ENCODE data around the gene BBS9. TPM values are rescaled to one million over a fixed set of nuclear protein-coding genes. Genes with fewer than 3 reads are reported as not detected.

Gene BBS9
- total RNA-seq, 1 donor from 2014 or later: 15.2 TPM

DNA sequence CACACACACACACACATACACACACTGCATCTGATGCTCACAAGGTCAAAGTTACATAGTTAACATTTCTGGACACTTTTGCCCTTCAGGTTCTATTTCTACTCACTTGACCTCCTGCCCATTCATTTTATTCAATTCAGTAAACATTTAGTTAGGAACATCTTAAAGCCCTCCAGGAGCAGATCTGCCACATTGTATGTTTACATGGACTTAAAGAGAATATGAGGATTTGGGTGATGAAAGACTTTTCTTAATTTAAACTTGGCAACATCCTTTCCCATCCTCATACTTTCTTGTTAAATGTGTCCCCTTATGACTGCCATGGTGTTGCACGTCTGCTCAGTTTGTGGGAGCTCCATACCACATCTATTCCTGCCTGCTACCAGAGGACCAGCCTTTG is 453.2 kb downstream of the BBS9 start:
- DNase-seq (ENCODE audit: extremely low read depth, low read depth, low spot score): no peak

DNA sequence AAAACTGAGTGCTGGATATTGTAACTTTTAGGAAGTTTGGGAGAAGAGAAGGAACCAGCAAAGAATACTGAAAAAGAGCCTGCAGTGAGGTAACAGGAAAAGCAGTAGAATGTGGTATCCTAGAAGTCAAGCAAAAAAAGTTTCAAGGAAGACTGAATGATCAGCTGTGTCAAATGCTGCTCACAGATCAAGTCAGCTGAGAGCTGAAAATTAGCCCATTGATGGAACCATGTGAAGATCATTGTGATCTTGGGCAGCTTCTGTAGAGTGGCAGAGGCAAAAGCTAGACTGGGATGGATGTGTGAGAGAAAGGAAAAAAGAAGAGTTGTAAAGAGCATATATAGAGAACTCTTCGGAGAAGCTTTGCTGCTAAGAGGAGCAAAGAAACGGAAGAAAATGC is 460.5 kb downstream of the BBS9 start:
- no peak for DNase-seq (ENCODE audit: extremely low read depth, low read depth, low spot score)

DNA sequence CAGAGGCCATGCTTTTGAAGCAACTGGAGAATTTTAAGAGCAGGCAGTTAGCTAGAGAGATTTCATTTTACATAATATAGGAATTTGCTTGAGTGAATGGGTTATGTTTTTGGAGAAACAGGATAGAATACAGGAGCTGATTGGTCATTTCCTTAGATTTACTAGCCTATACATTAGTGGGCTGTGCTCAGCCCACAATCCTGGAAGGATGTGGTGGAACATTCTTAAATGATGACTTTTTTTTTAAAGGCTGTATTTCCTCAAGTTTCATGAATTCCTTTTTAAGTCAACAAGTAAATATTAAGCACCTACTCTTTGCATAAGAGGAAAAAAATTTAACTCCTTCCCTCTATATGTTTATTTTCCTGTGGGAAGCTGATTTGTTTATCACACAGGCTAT is 461.6 kb downstream of the BBS9 start:
- DNase-seq (ENCODE audit: extremely low read depth, low read depth, low spot score): no peak

DNA sequence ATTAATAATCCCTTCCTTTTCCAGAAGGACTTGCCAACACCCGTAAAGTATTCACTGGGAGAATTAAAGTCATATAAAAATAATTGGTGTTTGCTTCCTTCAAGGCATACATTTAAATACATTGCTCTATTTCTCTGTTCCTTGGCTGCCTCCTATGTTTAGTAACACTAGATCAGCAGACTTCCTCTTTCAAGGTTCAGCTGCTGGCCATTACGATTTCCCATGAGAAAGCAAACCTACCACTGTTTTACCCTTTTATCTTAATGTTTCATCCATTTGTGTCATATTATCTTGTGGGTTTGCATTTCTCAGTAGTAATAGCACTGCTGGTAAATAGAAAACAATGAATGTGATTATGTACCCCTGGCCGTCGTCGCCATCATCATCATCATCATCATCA is 462.1 kb downstream of the BBS9 start:
- no peak for DNase-seq (ENCODE audit: extremely low read depth, low read depth, low spot score)

DNA sequence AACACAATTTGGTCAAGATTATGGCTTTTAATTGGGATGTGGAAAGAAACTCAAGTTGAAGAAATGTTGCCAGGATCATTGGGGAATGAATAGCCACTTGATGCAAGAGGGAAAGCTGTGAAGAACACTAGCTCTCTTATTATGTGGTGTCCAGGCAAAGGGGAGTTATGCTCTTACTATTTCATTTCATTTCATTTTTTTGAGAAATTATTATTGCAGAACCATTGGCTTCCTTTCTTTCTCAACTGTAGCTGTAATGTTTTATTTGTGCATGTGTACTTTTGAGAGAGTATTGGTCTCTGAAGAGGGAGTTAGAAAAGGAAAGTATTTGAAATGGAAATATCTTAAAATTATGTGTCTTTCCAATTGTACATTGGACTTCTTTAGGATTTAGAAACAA is 463.4 kb downstream of the BBS9 start:
- no peak for DNase-seq (ENCODE audit: extremely low read depth, low read depth, low spot score)

DNA sequence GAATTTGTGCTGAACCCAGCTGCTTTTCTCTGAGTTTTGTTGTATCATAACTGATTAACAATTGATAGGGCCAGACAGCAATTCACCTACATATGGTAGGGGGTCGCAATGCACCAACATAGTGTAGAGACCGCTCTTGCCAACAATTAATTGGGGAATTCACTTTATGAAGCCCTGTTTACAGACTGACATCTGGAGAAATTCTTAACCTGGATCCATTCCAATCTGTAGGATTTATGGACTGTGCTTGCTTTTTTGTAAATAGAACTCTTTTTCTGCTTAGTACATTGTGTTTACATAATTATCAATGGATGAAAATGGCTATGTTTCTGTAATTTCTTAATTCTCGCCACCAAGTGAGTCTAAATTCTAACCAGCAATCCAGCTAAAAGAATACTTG is 464.2 kb downstream of the BBS9 start:
- DNase-seq (ENCODE audit: extremely low read depth, low read depth, low spot score): no peak

DNA sequence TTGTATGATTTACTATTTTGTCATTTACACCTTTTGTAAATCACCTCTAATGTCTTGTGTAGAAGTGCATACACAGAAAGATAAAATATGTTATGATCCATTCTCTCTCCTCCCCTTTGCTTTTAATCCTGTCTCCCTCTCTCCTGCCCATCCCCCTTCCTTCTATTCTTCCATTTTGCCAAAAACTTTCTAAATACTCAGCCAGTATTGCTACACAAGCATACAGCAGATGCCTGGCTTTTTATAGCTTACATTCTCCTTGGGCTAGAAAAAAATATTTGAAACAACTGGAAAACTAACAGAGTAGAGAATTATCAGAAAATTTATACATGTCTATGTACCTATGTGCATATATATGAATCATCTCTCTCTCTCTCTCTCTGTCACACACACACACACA is 467.3 kb downstream of the BBS9 start:
- no peak for DNase-seq (ENCODE audit: extremely low read depth, low read depth, low spot score)

DNA sequence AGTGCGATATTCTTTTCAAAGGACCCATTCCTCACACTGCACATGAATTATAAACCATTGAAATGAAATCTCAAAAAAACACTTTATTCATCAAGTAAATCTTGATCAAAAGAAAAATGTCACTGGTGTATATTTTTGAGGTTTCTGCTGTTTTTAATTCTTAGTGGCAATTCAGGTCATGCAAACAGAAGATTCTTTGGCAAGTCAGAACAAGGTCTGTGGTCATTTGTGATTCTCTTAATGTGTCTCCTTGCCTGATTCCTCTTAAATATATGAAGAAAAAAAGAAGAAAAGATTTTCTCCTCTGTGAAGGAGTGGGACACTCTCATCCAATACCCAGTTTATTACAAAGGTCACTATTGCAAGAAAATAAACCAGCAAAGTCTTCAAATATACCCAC is 467.8 kb downstream of the BBS9 start:
- no peak for DNase-seq (ENCODE audit: extremely low read depth, low read depth, low spot score)

DNA sequence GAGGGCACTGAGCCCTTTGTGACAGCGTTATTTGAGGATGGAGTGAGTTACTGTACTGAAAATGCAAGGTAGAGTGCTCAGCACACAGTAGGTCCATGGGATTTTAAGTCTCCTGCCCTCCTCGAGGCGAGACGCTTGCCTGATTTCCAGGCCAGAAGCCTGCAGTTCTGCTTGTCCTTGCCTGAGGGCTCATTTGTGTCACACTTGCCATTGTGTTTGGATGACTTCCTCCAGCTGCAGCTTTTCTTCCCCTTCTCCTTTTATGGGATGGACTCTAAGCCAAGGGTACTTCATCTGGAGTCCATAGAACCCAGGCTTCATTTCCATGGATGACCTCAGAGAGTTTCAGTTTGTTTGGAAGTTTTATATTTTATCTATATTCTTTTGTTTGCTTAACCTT is 471.7 kb downstream of the BBS9 start:
- no peak for DNase-seq (ENCODE audit: extremely low read depth, low read depth, low spot score)

DNA sequence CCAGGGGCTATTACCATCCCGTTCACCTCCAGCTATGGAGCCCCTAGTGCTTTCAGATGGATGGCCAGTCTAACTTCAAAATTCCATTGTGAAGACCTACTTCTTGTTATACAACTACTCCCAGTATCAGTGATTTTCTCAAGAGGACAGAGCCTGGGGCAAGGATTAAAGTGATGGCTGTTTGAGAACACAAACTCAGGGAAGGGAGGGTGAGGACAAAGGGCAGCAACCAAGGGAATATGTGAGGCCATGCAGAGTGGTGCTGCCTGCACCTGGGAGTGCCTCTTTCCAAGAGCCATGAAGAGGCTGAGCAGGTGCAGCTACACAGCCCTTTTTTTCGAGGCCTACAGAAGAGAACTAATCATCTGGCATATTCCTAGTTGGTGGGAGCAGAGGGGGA is 472.5 kb downstream of the BBS9 start:
- no peak for DNase-seq (ENCODE audit: extremely low read depth, low read depth, low spot score)

DNA sequence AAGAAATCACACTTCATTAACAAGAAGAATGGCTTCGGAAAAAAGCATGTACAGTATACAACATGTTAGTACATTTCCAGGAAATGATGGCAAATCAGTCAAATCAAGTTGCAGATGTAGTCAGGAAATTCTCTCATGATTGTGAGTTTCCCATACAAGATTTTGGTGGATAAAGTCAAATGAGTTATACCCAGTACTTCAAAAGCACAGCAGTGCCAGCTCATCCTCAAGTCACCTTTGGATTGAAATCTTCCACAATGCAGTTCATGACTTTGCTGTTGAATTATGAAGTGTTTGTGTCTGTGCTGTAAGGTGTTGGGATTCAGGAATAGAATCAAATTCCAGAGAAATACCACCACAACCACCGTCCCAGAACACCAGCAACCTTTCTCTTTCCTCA is 474.7 kb downstream of the BBS9 start:
- no peak for DNase-seq (ENCODE audit: extremely low read depth, low read depth, low spot score)

DNA sequence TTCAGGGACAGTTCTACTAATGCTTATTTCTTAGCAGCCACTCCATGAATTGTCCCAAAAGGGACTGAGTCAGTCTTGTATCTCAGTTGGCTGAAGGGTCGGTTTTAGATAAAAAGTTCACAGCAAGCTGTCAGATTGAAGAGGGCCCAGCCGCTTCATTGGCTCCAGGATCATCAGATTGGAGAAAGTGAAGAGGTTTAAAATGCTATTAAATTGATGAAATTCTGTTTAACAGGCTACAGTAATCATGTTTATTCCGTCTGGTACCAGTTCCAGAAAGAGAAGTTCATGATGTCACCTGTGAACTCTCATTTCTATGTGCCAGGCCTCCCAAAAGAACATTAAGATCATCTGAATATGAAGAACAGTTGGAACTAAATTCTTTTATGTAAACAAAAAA is 481.6 kb downstream of the BBS9 start:
- DNase-seq (ENCODE audit: extremely low read depth, low read depth, low spot score): no peak

DNA sequence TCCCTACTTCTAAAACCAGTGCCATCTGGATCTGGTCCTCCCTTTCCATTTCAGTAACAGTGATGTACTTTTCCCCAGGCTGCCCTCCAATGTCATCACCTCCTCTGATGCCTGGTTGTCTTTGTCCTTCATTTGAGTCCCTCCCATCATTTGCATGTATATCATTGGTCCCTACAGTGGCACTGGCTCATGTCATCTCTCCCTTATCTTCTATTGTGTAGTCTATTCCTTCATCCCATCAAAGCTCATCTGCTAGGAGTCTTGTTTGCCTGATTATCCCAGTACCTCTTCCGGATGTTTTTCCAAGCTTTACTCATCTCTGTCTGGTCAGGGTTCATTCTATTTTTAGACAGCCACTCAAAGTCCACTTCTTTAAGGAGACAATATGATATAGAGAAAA is 483.1 kb downstream of the BBS9 start:
- no peak for DNase-seq (ENCODE audit: extremely low read depth, low read depth, low spot score)

DNA sequence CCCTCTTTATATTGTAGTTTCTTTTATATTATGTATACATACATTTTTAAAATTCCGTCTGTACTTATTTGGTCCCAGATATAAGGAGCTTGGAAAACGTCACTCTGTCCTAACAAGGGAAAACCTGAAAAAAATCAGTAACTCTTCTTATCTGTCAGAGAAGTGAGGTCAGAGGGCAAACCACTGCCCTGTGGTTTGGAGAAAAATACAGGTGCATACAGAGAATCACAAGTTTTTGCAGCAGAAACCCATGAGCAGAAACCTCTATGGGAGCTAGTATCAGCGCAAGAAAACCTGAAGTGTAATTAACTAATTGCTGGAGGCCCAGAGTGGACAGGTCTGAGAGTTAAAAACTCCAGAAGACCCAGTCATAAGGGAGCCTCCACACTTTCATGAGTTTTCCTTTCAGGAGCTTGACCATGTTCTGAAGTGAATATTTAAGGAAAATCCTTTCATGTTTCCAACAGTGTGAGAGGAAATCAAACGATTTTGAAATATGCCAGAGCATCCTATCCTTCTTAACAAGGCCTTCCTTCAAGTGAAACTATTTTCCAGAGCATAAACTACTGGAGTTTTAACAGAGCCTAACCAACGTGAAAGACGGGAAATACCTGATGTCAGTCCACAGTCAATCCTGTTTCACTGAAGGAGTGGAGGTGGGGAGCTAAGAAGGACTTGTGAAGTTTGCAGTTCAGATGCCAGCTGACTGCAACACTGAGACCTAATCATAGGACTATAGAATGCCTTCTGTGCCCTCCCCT is 485.2 kb downstream of the BBS9 start:
- DNase-seq (ENCODE audit: extremely low read depth, low read depth, low spot score): no peak

DNA sequence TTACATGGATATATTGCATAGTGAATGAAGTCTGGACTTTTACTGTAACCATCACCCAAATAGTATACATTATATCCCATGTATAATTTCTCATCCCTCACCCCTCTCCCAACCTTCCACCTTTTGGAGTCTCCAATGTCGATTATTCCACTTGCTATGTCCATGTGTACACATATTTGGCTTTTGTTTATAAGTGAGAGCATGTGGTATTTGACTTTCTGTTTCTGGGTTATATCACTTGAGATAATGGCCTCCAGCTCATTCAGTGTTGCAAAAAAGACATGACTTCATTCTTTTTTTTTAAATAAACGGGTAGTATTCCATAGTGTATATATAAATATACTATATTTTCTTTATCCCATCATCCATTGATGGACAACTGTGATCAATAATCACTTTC is 487.4 kb downstream of the BBS9 start:
- no peak for DNase-seq (ENCODE audit: extremely low read depth, low read depth, low spot score)

DNA sequence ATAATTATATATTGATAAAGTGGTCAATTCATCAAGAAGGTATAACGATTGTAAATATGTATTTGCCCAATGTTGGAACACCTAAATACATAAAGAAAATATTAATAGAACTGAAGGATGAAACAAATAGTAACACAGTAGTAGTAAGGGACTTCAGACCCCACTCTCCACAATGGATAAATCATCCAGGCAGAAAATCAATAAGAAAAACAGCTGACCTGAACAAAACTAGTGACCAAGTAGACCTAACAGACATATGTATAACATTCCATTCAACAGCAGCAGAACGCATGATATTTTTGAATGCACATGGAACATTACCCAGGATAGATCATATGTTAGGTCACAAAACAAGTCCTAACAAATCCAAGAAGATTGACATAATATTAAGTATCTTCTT is 489.9 kb downstream of the BBS9 start:
- DNase-seq (ENCODE audit: extremely low read depth, low read depth, low spot score): no peak

DNA sequence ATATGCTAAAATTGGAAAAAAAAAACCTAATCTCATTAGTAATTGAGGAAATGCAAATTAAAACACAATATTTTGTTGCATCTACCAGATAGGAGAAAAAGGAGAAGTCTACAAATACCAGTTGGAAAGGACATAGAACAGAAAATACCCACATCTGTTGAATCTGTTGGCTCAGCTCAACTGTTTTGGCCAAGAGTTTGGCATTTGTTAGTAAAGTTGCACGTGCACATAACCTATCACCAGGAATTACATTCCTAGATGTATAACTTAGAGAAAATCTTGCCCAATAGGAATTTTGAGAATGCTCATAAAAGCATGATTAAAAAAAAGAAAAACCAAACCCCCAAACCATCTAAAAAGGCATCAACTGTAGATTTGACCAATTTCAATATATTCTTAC is 493.9 kb downstream of the BBS9 start:
- no peak for DNase-seq (ENCODE audit: extremely low read depth, low read depth, low spot score)

DNA sequence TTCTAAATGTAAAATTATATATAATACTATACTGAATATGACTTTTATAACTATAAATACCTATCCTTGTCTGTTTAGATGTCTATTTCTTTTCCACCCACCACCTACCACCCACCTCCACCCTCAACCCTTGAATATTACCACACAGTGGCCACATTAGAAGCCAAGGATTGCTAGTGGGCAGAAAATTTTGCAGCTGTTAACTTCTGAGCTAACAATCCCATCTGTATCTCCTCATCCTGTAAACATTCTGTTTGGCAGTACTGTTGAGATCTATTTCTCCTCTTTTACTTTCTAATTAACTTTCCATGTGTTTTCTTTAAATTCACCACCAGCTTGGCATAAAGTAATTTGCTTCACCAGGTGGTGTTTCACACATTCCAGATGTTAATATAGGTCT is 494.9 kb downstream of the BBS9 start:
- no peak for DNase-seq (ENCODE audit: extremely low read depth, low read depth, low spot score)

DNA sequence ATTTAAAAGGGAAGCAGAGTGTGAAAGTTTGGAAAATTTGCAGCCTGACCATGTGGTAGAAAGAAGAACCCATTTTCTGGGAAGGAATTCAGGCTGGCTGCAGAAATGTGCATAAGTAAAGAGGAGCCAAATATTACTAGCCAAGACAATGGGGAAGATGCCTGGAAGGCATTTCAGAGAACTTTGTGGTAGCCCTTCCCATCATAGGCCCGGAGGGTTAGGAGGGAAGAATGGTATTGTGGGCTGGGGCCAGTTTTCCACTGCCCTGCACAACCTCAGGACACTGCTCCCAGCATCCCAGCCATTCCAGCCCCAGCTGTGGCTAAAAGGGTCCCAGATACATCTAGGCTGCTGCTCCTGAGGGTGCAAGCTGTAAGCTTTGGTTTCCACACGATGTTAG is 497.5 kb downstream of the BBS9 start:
- DNase-seq (ENCODE audit: extremely low read depth, low read depth, low spot score): no peak

DNA sequence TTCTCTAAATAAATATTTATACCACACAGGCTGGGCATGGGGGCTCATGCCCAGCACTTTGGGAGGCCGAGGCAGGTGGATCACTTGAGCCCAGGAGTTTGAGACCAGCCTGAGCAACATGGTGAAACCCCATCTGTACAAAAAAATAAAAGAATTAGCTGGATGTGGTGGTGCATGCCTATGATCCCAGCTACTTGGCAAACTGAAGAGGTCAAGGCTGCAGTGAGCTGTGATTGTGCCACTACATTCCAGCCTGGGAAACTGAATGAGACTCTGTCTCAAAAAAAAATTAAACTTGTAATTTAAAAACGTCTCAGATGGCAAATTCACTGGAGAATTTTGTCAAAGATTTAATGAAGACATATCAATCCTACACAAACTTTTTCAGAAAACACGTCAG is 498.4 kb downstream of the BBS9 start:
- no peak for DNase-seq (ENCODE audit: extremely low read depth, low read depth, low spot score)

DNA sequence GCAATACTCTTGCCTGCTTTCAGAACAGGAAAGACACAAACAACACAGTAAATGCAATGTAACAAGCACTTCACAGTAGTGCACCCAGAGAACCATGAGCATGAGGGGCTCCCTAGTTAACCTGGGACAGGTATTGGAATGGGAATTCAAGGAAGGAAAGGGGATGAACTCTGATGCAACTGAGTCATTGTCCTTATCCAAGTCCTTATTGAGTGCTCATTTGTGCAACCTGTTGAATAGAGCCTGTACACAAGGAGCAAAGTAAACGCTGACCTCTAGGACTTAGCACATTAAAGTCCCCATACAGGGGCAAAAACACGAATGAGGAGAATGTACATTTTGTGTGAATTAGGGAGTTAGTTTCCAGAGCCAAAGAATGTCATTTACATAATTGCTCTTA is 499.5 kb downstream of the BBS9 start:
- DNase-seq (ENCODE audit: extremely low read depth, low read depth, low spot score): no peak

DNA sequence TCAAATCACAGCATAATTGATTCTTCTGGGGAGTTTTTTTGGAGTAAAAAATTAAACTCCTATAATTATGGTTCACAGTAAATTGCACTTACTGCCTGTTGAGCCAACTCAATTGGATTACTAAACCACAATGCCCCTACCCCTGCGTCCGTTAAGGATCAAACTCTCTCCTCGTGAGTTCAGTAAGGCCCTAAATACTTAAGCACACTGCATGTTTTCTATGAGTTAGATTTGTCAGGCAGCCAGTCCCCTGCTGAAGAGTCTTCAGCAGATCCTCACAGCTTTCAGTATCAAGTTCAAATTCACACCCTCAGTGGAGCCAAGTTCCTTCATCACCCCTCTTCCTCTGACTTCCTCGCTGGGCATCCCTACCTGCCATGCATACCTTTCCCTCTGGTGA is 501.0 kb downstream of the BBS9 start:
- no peak for DNase-seq (ENCODE audit: extremely low read depth, low read depth, low spot score)

DNA sequence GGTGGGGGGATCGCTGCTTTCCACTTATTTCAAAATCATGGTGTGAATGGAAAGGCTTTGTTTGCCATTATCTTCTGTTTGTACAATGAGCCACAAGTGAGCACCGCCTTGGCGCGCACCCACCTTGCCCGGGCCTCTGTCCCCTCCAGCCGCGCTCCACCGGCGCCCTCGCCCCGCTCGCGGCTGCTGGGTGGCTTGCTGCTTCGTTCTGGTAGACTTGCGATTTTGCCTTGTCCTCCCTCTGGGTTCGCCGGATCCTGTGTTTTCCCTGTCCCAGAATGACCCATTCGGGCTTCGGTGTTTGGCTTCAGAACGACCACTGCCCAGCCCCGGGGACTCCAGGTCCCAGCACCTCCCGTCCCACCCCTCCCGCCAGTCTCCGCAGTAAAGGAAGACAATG is 503.0 kb downstream of the BBS9 start:
- no peak for DNase-seq (ENCODE audit: extremely low read depth, low read depth, low spot score)
